Thoracic aorta (tissue), 2 donors: ENCODE measurements around the gene TRIM33. TPM values are rescaled to one million over a fixed set of nuclear protein-coding genes. Genes with fewer than 3 reads are reported as not detected.

Experiments
- ATAC-seq: fragments of 150-250 bp; one replicate; pipeline ENCODE4 v1.8.0; 2017; ENCODE audit warnings: low read depth; ENCODE audit not compliant: insufficient number of reproducible peaks, low FRiP score
- DNase-seq: peaks from one replicate; pipeline ENCODE4 v3.0.0-alpha.2; 2020; ENCODE audit warnings: low spot score
- H3K27ac ChIP-seq, 2 donors: fragments of 200-600 bp; sonication (generic); 1 replicate in 1 of 2; 2 replicates in 1 of 2; pipeline ENCODE4 v1.5.1; 2016; ENCODE audit warnings: mild to moderate bottlenecking in 2 of 2, moderate library complexity in 2 of 2
- H3K27me3 ChIP-seq: fragments of 200-600 bp; sonication (generic); replicated peaks from 2 replicates; pipeline ENCODE4 v1.6.0; 2016; ENCODE audit warnings: mild to moderate bottlenecking; ENCODE audit not compliant: insufficient read depth
- H3K36me3 ChIP-seq: fragments of 200-600 bp; sonication (generic); one replicate; pipeline ENCODE4 v1.5.1; 2016
- H3K4me1 ChIP-seq, 2 donors: fragments of 200-600 bp; sonication (generic); 1 replicate in 1 of 2; 2 replicates in 1 of 2; pipeline versions ENCODE4 v1.5.1 to v1.6.0; 2016; ENCODE audit warnings: low read depth in 2 of 2, mild to moderate bottlenecking in 1 of 2; ENCODE audit not compliant: control insufficient read depth in 1 of 2
- H3K4me3 ChIP-seq: fragments of 200-600 bp; sonication (generic); 2 replicates; pipeline ENCODE4 v1.5.1; 2016; ENCODE audit warnings: mild to moderate bottlenecking
- H3K9me3 ChIP-seq: fragments of 200-600 bp; sonication (generic); 2 replicates; pipeline ENCODE4 v1.5.1; 2016
- CTCF ChIP-seq: fragments of 200-600 bp; sonication (generic); IDR thresholded peaks from one replicate; pipeline ENCODE4 v1.5.1; 2019; ENCODE audit warnings: antibody characterized with exemption
- total RNA-seq, 2 donors: library from RNA; depleted of rRNA; stranded (reverse); fragments of >200 nt; gene quantifications; one replicate each; pipeline versions ENCODE4 v1.1.0 to v1.2.3, GENCODE V29; 2016

TRIM33 gene
- total RNA-seq, 2 donors from 2014 or later, result 29.4 to 61.2 TPM

GRCh38 chr1:114462963-114463362 lies 48.0 kb downstream of the TRIM33 start:
- Histone ChIP-seq H3K4me1 (peaks cover 11 to 12% of the 10 kb centered on the region in 2 donors), H3K36me3 (peaks cover 5% of the 10 kb centered on the region), H3K27ac (no peak overlapping the region), H3K9me3 (no peaks in the 10 kb centered on the region), H3K27me3 (no peaks in the 10 kb centered on the region), H3K4me3 (no peak overlapping the region)
- TF ChIP-seq CTCF, result no peak
- ATAC-seq, result no peak
- DNase-seq, result no peak

GRCh38 chr1:114462341-114462740 lies 48.7 kb downstream of the TRIM33 start:
- ATAC-seq (no peak), DNase-seq (no peak)
- TF ChIP-seq CTCF, result no peak
- Histone ChIP-seq H3K4me3 (no peak overlapping the region), H3K27me3 (no peaks in the 10 kb centered on the region), H3K36me3 (peaks cover 5% of the 10 kb centered on the region), H3K4me1 (peaks cover 6% of the 10 kb centered on the region in 2 donors), H3K9me3 (no peaks in the 10 kb centered on the region), H3K27ac (no peak overlapping the region)

GRCh38 chr1:114458237-114458777 lies 52.7 kb downstream of the TRIM33 start:
- Histone ChIP-seq H3K27me3 (no peaks in the 10 kb centered on the region), H3K9me3 (no peaks in the 10 kb centered on the region), H3K4me3 (no peak overlapping the region), H3K27ac (no peak overlapping the region), H3K4me1 (no peaks in the 10 kb centered on the region), H3K36me3 (peaks cover 9% of the 10 kb centered on the region)
- DNase-seq, result no peak
- no peak for TF ChIP-seq CTCF
- ATAC-seq, result no peak

- no peaks in the 10 kb centered on the region for H3K9me3 ChIP-seq
- peaks cover 12% of the 10 kb centered on the region for H3K36me3 ChIP-seq
- no peaks in the 10 kb centered on the region for H3K27me3 ChIP-seq
- ATAC-seq (no peak), DNase-seq (no peak)
- H3K27ac ChIP-seq, result no peak overlapping the region
- TF ChIP-seq CTCF, result no peak
- no peaks in the 10 kb centered on the region for H3K4me1 ChIP-seq
- no peak overlapping the region for H3K4me3 ChIP-seq
Observed at GRCh38 chr1:114457675-114458236, 53.2 kb downstream of the TRIM33 start.

- Histone ChIP-seq H3K4me1 (no peaks in the 10 kb centered on the region), H3K9me3 (no peaks in the 10 kb centered on the region), H3K36me3 (peaks cover 13% of the 10 kb centered on the region), H3K27ac (no peak overlapping the region), H3K4me3 (no peak overlapping the region), H3K27me3 (no peaks in the 10 kb centered on the region)
- ATAC-seq, result no peak
- TF ChIP-seq CTCF, result no peak
- no peak for DNase-seq
Observed at GRCh38 chr1:114456586-114456985, 54.4 kb downstream of the TRIM33 start.
